Thoracic aorta (tissue), 2 donors: ENCODE measurements around the gene STXBP2. TPM values are rescaled to one million over a fixed set of nuclear protein-coding genes. Genes with fewer than 3 reads are reported as not detected.

Experiments
- ATAC-seq: fragments of 150-250 bp; one replicate; pipeline ENCODE4 v1.8.0; 2017; ENCODE audit warnings: low read depth; ENCODE audit not compliant: insufficient number of reproducible peaks, low FRiP score
- DNase-seq: peaks from one replicate; pipeline ENCODE4 v3.0.0-alpha.2; 2020; ENCODE audit warnings: low spot score
- H3K27ac ChIP-seq, 2 donors: fragments of 200-600 bp; sonication (generic); 1 replicate in 1 of 2; 2 replicates in 1 of 2; pipeline ENCODE4 v1.5.1; 2016; ENCODE audit warnings: mild to moderate bottlenecking in 2 of 2, moderate library complexity in 2 of 2
- H3K27me3 ChIP-seq: fragments of 200-600 bp; sonication (generic); replicated peaks from 2 replicates; pipeline ENCODE4 v1.6.0; 2016; ENCODE audit warnings: mild to moderate bottlenecking; ENCODE audit not compliant: insufficient read depth
- H3K36me3 ChIP-seq: fragments of 200-600 bp; sonication (generic); one replicate; pipeline ENCODE4 v1.5.1; 2016
- H3K4me1 ChIP-seq, 2 donors: fragments of 200-600 bp; sonication (generic); 1 replicate in 1 of 2; 2 replicates in 1 of 2; pipeline versions ENCODE4 v1.5.1 to v1.6.0; 2016; ENCODE audit warnings: low read depth in 2 of 2, mild to moderate bottlenecking in 1 of 2; ENCODE audit not compliant: control insufficient read depth in 1 of 2
- H3K4me3 ChIP-seq: fragments of 200-600 bp; sonication (generic); 2 replicates; pipeline ENCODE4 v1.5.1; 2016; ENCODE audit warnings: mild to moderate bottlenecking
- H3K9me3 ChIP-seq: fragments of 200-600 bp; sonication (generic); 2 replicates; pipeline ENCODE4 v1.5.1; 2016
- total RNA-seq, 2 donors: library from RNA; depleted of rRNA; stranded (reverse); fragments of >200 nt; gene quantifications; one replicate each; pipeline versions ENCODE4 v1.1.0 to v1.2.3, GENCODE V29; 2016
- TF ChIP-seq, protein P1 (sequence below): fragments of 200-600 bp; sonication (generic); IDR thresholded peaks from one replicate; pipeline ENCODE4 v1.5.1; 2019; ENCODE audit warnings: antibody characterized with exemption

The STXBP2 gene
- total RNA-seq, 2 donors from 2014 or later, result 20.2 to 23.4 TPM

DNA sequence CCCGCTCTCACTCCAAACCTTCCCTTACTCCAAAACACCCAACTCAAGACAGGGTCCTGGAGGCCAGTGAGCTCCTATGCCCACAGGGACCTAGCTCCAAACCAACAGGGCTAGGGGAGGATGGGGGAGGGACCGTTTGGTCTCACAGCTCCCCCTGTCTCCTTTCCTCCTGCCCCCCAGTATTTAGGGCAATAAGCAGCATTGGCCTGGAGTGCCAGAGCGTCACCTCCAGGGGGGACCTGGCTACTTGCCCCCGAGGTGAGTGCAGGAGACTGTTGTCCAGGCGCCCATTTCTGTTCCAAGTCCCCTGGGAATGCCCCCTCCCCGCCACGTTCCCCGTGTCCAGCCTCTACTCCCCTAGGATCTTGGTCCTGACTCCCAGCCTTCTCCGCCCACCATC, 32.7 kb downstream of the STXBP2 start:
- TF ChIP-seq, protein P1, sequence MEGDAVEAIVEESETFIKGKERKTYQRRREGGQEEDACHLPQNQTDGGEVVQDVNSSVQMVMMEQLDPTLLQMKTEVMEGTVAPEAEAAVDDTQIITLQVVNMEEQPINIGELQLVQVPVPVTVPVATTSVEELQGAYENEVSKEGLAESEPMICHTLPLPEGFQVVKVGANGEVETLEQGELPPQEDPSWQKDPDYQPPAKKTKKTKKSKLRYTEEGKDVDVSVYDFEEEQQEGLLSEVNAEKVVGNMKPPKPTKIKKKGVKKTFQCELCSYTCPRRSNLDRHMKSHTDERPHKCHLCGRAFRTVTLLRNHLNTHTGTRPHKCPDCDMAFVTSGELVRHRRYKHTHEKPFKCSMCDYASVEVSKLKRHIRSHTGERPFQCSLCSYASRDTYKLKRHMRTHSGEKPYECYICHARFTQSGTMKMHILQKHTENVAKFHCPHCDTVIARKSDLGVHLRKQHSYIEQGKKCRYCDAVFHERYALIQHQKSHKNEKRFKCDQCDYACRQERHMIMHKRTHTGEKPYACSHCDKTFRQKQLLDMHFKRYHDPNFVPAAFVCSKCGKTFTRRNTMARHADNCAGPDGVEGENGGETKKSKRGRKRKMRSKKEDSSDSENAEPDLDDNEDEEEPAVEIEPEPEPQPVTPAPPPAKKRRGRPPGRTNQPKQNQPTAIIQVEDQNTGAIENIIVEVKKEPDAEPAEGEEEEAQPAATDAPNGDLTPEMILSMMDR, result no peak
- Histone ChIP-seq H3K4me1 (no peaks in the 10 kb centered on the region), H3K4me3 (no peak overlapping the region), H3K27ac (no peak overlapping the region), H3K36me3 (no peaks in the 10 kb centered on the region), H3K9me3 (no peaks in the 10 kb centered on the region), H3K27me3 (no peaks in the 10 kb centered on the region)
- DNase-seq (no peak), ATAC-seq (no peak)

DNA sequence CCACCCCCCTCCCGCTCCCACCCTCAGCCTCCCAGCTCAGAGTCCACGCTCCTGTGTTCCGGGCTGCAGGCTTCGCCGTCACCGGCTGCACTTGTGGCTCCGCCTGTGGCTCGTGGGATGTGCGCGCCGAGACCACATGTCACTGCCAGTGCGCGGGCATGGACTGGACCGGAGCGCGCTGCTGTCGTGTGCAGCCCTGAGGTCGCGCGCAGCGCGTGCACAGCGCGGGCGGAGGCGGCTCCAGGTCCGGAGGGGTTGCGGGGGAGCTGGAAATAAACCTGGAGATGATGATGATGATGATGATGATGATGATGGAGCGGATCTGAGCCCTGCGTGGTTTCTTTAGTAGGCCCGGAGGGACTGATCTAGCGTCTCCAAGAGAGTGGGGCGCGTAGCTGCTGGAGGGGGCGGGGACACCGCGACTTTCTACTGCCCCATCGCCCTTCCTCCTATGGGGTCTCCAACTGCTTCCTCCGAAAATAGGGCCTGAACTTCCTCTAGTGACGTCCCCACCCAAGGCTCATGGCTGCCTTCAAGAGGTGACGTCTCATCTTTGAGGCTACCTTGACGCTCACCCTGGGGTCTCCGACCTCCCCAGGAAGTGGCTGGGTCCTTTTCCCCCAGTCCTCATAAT, 33.4 kb downstream of the STXBP2 start:
- no peak for ATAC-seq
- Histone ChIP-seq H3K27ac (no peak overlapping the region), H3K36me3 (no peaks in the 10 kb centered on the region), H3K4me3 (no peak overlapping the region), H3K4me1 (no peaks in the 10 kb centered on the region), H3K27me3 (no peaks in the 10 kb centered on the region), H3K9me3 (no peaks in the 10 kb centered on the region)
- DNase-seq, result no peak
- TF ChIP-seq, protein P1, result no peak

GRCh38 chr19:7670790-7671189, 33.9 kb downstream of the STXBP2 start:
- Histone ChIP-seq H3K4me3 (no peak overlapping the region), H3K27me3 (no peaks in the 10 kb centered on the region), H3K4me1 (no peaks in the 10 kb centered on the region), H3K36me3 (no peaks in the 10 kb centered on the region), H3K9me3 (no peaks in the 10 kb centered on the region), H3K27ac (no peak overlapping the region)
- ATAC-seq (no peak), DNase-seq (no peak)
- TF ChIP-seq, protein P1, result no peak

- no peaks in the 10 kb centered on the region for H3K9me3 ChIP-seq
- no peak overlapping the region for H3K27ac ChIP-seq
- no peaks in the 10 kb centered on the region for H3K4me1 ChIP-seq
- no peak overlapping the region for H3K4me3 ChIP-seq
- ATAC-seq (no peak), DNase-seq (no peak)
- H3K36me3 ChIP-seq, result no peaks in the 10 kb centered on the region
- TF ChIP-seq, protein P1, result no peak
- no peaks in the 10 kb centered on the region for H3K27me3 ChIP-seq
Measured at GRCh38 chr19:7672522-7672921, 35.6 kb downstream of the STXBP2 start.

DNA sequence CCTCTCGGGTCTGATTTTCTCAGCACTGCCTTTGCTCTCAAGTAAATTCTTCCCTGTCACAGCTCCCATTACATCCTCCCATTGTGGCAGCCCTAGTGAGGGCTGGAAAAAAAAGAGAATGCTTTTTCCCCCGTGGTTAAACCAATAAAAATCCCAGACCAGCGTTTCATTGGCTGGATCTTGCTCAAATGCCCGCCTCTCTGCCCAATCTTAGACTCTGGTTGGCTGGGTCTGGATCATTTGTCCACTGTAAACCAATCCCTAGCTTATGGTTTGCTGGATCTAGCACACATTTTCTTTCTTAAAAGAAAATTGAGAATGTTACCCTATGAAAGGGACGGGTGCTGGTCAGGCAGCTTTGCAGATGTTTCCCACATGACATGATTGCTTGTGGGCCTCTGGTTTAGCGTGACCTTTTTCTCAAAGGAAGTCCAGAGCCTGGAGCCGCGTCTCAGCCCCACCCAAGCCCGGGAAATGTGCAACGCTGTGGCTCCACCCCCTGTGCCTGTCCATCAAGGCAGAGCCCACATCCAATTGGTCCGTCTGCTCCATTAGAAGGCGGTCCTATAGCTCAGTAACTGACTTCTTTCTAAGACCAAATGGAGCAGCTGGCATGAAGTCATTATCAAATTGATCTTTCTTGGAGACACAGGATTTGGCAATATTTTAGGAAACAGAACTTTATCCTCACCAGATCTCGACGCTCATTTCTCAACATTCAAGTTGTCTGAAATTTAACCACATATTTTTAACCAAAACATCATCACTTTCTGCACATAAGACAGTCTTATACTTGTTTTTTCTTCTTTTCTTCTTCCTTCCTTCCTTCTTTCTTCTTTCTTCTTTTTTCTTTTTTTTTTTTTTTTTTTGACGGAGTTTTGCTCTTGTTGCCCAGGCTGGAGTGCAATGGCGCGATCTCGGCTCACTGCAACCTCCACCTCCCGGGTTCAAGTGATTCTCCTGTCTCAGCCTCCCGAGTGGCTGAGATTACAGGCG, 37.4 kb downstream of the STXBP2 start:
- H3K4me1 ChIP-seq, result no peaks in the 10 kb centered on the region
- TF ChIP-seq, protein P1, result no peak
- no peak overlapping the region for H3K4me3 ChIP-seq
- H3K27ac ChIP-seq, result no peak overlapping the region
- no peaks in the 10 kb centered on the region for H3K9me3 ChIP-seq
- DNase-seq (no peak), ATAC-seq (no peak)
- no peaks in the 10 kb centered on the region for H3K36me3 ChIP-seq
- no peaks in the 10 kb centered on the region for H3K27me3 ChIP-seq
